PFSK-1 (cell line): ENCODE data around the gene STARD6.
A peak's percentile ranks its signal among the peaks of the same experiment; 100 is the strongest.

Experiments used
- FOXP2 ChIP-seq: optimal IDR thresholded peaks from 2 replicates; pipeline ENCODE3; 2011; ENCODE audit warnings: borderline replicate concordance, control low read depth, inconsistent platforms; ENCODE audit not compliant: insufficient read depth; ENCODE audit errors: extremely low read length, extremely low read depth
- POLR2AphosphoS5 ChIP-seq: IDR thresholded peaks from 2 replicates; pipeline ENCODE4 v1.6.1; 2012; ENCODE audit warnings: low read depth, mild to moderate bottlenecking, control low read depth, low read length, moderate library complexity
- SIN3A ChIP-seq: IDR thresholded peaks from 2 replicates; pipeline ENCODE4 v1.6.1; 2012; ENCODE audit warnings: mild to moderate bottlenecking, low read length, moderate library complexity, borderline replicate concordance; ENCODE audit not compliant: insufficient read depth
- TAF1 ChIP-seq: IDR thresholded peaks from 2 replicates; pipeline ENCODE4 v1.6.1; 2012; ENCODE audit warnings: low read length, control low read depth, borderline replicate concordance; ENCODE audit not compliant: insufficient read depth
- TF ChIP-seq, protein P1 (sequence below), 2 experiments: IDR thresholded peaks; 2 replicates each; pipeline versions ENCODE4 v1.6.1 to v1.8.0; 2011 to 2012; ENCODE audit warnings: low read depth in 2 of 2, low read length in 2 of 2, control low read depth in 1 of 2, inconsistent platforms in 1 of 2, mild to moderate bottlenecking in 1 of 2, moderate library complexity in 1 of 2; ENCODE audit not compliant: insufficient read depth in 1 of 2

STARD6 gene

DNA sequence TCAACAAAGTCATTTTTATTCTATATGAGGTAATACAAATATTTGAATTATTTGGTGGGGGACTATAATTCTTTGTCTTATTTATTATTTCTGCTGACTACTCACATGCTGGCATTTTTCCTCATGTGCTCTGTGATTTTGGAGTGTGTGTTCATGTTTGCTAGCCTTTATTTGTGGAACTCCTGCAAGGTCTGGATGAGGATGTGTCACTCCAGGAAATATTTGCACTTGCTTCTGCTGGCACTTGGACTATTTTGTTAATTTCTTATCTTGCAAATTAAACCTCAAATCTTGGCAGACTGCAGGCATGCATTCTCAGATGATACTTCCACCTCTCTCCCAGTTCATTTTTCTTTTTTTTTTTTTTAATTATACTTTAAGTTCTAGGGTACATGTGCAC lies 54.2 kb downstream of the STARD6 start:
- no peak for TF ChIP-seq POLR2AphosphoS5
- no peak for TF ChIP-seq SIN3A
- TF ChIP-seq, protein P1, sequence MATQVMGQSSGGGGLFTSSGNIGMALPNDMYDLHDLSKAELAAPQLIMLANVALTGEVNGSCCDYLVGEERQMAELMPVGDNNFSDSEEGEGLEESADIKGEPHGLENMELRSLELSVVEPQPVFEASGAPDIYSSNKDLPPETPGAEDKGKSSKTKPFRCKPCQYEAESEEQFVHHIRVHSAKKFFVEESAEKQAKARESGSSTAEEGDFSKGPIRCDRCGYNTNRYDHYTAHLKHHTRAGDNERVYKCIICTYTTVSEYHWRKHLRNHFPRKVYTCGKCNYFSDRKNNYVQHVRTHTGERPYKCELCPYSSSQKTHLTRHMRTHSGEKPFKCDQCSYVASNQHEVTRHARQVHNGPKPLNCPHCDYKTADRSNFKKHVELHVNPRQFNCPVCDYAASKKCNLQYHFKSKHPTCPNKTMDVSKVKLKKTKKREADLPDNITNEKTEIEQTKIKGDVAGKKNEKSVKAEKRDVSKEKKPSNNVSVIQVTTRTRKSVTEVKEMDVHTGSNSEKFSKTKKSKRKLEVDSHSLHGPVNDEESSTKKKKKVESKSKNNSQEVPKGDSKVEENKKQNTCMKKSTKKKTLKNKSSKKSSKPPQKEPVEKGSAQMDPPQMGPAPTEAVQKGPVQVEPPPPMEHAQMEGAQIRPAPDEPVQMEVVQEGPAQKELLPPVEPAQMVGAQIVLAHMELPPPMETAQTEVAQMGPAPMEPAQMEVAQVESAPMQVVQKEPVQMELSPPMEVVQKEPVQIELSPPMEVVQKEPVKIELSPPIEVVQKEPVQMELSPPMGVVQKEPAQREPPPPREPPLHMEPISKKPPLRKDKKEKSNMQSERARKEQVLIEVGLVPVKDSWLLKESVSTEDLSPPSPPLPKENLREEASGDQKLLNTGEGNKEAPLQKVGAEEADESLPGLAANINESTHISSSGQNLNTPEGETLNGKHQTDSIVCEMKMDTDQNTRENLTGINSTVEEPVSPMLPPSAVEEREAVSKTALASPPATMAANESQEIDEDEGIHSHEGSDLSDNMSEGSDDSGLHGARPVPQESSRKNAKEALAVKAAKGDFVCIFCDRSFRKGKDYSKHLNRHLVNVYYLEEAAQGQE (IDR thresholded peaks at IDR 0.05; ENCODE audit: insufficient read depth in 1 of 2, low read depth in 2 of 2, low read length in 2 of 2) = no peak
- TF ChIP-seq TAF1 = no peak
- TF ChIP-seq FOXP2 = no peak

DNA sequence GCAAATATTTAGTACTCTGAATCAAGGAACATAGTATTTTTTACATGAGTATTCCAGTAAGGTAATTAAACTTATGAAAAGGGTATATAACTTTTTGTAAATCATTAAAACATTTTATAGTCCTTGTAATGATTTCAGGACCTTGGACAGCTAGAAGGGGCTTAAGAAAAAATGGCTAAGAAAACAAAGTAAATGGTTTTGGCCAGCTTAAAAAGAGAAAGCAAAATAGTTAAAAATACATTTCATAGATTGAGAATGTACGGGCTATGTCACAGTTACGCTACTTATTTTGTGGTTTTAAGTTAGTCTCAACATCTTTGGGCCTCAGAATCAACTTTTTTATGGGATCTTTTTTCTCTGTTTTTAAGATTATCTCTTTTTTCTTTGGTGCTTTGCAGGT lies 61.6 kb downstream of the STARD6 start:
- TF ChIP-seq FOXP2 = no peak
- TF ChIP-seq, protein P1 (IDR thresholded peaks at IDR 0.05; ENCODE audit: insufficient read depth in 1 of 2, low read depth in 2 of 2, low read length in 2 of 2) = peak; percentile 72 to 76

DNA sequence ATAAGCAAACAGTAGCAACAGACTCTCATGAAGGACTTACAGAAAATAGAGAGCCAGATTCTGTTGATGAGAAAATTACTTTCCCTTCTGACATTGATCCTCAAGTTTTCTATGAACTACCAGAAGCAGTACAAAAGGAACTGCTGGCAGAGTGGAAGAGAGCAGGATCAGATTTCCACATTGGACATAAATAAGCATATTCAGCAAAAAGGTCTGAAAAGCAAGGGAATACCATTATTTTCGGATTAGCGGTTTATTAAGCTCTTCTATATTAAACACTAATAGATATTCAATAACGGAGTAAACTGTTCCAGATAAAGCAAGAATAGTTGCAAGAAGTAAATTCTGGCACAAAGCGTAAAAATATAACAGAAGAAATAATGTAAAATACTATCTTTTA lies 63.4 kb downstream of the STARD6 start:
- TF ChIP-seq, protein P1 (IDR thresholded peaks at IDR 0.05; ENCODE audit: insufficient read depth in 1 of 2, low read depth in 2 of 2, low read length in 2 of 2) = no peak
- TF ChIP-seq POLR2AphosphoS5 (no peak), FOXP2 (no peak), TAF1 (no peak), SIN3A (no peak)

DNA sequence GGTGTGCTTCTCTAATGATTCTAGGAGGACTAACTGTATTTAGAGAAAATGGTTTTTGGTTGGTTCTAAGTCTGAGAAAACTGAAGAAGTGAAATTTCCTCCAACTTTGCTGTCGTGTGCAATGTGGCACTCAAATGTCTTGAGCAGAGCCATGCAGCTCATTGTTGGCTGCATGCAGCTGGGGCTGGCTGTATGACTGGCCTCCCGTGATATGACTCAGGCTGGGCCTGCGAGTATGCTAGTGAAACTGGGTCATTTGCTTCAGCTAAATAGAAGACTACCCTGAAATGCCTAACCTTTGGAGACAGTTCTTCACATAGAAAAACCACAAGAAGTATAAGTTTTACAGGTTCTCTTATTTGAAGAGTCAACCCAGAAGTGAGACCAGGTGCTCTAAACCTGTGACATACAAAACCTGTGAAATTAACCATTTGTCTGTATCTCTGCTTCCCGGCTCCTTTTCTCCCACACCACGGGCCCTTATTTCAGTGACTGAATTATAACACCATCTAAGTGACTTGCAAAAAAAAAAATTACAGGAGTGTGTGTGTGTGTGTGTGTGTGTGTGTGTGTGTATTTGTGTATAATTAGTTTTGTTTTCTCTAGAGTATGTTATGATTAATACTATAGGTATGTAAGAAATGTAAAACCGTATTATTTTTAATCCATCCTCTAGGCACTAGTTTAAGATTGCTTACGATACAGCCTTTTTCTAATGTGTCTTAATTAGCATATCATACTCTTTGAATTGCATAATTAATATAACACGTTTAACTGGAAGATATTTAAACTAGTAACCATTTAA lies 72.5 kb downstream of the STARD6 start:
- TF ChIP-seq FOXP2 (no peak), POLR2AphosphoS5 (no peak), SIN3A (no peak), TAF1 (no peak)
- TF ChIP-seq, protein P1 (IDR thresholded peaks at IDR 0.05; ENCODE audit: insufficient read depth in 1 of 2, low read depth in 2 of 2, low read length in 2 of 2) = no peak

DNA sequence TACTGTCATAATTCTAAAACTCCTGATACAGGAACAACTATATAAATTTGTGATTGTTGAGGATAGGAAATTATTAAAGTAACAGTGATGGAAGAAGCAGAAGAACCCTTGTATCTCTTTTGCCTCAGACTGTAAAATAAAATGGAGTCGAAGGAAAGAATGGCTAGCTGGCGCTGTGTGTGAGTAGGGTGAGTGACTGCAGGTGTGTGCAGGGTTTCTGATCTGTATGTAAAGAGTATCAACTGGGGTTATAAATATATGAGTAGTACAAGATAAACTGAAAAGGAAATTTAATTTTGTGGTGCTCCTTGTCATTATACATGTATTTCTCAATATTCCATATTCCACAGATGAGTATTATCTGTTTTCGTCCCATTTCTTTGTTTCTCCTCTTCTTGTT lies 73.1 kb downstream of the STARD6 start:
- TF ChIP-seq SIN3A = no peak

DNA sequence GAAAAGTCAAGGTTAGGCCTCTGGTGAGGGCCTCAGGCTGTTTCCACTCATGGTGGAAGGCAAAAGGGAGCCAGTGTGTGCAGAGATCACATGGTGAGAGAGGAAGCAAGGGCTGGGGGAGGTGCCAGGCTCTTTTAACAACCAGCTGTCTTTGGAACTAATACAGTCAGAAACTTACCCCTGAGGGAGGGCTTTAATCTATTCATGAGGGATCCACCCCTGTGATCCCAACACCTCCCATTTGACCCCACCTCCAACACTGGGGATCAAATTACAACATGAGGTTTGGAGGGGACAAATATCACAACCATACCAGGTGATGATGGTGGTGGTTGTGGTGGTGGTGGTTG lies 77.5 kb downstream of the STARD6 start:
- TF ChIP-seq, protein P1 (IDR thresholded peaks at IDR 0.05; ENCODE audit: insufficient read depth in 1 of 2, low read depth in 2 of 2, low read length in 2 of 2) = no peak
- TF ChIP-seq TAF1 = no peak
- no peak for TF ChIP-seq SIN3A
- TF ChIP-seq FOXP2 = no peak
- no peak for TF ChIP-seq POLR2AphosphoS5
